Pancreas (tissue), 10 donors: Measurements from ENCODE around the gene SEC14L1. TPM values are rescaled to one million over a fixed set of nuclear protein-coding genes. Genes with fewer than 3 reads are reported as not detected.

Source experiments
- ATAC-seq, 4 donors: fragments of 200-7000 bp; cut with Tn5 transposase; one replicate each; pipeline versions ENCODE4 v1.8.0 to v1.9.1; 2020; ENCODE audit warnings: mild to moderate bottlenecking in 4 of 4, moderate library complexity in 4 of 4
- DNase-seq, 6 donors: peaks; one replicate each; pipeline ENCODE4 v3.0.0-alpha.2; 2020
- FAIRE-seq: peaks from 2 replicates; lab custom pipeline; 2012; peaks lifted over from hg19 to GRCh38; lab: Jason Lieb, UNC
- H3K27ac ChIP-seq, 4 donors: fragments of 200-600 bp; sonication (generic); 1 replicate in 3 of 4; 2 replicates in 1 of 4; pipeline versions ENCODE4 v1.5.0 to v1.8.0; 2020
- H3K27me3 ChIP-seq, 4 donors: fragments of 200-600 bp; one replicate each; pipeline ENCODE4 v1.8.0; 2021
- H3K36me3 ChIP-seq, 3 donors: fragments of 200-600 bp; sonication (generic) in 1 of 3; one replicate each; pipeline versions ENCODE4 v1.5.0 to v1.8.0; 2020 to 2021
- H3K4me1 ChIP-seq, 3 donors: fragments of 200-600 bp; one replicate each; pipeline ENCODE4 v1.8.0; 2021
- H3K4me3 ChIP-seq, 4 donors: fragments of 200-600 bp; sonication (generic) in 2 of 4; one replicate each; pipeline versions ENCODE4 v1.5.0 to v1.8.0; 2020 to 2021
- H3K9me3 ChIP-seq, 4 donors: fragments of 200-600 bp; one replicate each; pipeline ENCODE4 v1.8.0; 2021
- CTCF ChIP-seq, 4 donors: fragments of 200-600 bp; sonication (generic) in 3 of 4; IDR thresholded peaks; one replicate each; pipeline versions ENCODE4 v1.5.0 to v1.8.0; 2021; ENCODE audit warnings: antibody characterized with exemption in 4 of 4
- WGBS, 2 donors: extraction: QIAGEN DNeasy Blood & Tissue Kit; methylation state at CpG; one replicate each; pipeline ENCODE4 v1.1.7; 2013; 5-methylcytosine and 5-hydroxymethylcytosine counted together
- intact Hi-C, 3 donors: fragments of 100-400 bp; cut with DNase I; formaldehyde crosslinking; loops; one replicate each; pipeline versions ENCODE4 v1.11.1 to v1.14.2; 2022
- polyA plus RNA-seq, 2 donors: library from polyadenylated mRNA; stranded (reverse); fragments of 200-250 nt; gene quantifications; one replicate each; pipeline ENCODE4 v1.2.3, GENCODE V29; 2013
- total RNA-seq, 6 donors: library from RNA; stranded (reverse); fragmentation: NEBNext Ultra II Directional in 4 of 6; extraction: Animal tissue kit (Norgen Biotek cat#: 25700) in 4 of 6; gene quantifications; one replicate each; pipeline versions ENCODE4 v1.2.1 to v1.2.4, GENCODE V29; 2021 to 2023
- donor health status: healthy with polysubstance abuse.
- donor health status: DM: no; HTN: no; CAD: no; lungs with moderate emphysema.
- donor health status: DM: no; HTN: no; CAD: no.
- donor health status: control.
- donor health status: control.
- donor health status: Bipolar disorder and iron deficiency.
- donor health status: DM: yes; HTN: yes; CAD: no.
- donor health status: DM: no; HTN: no; CAD: no.
- donor health status: DM: no; HTN: no; CAD: no.
- donor health status: DM: yes; HTN: yes; CAD: no.

Gene SEC14L1
- total and polyA plus RNA-seq, 8 donors: 17.8 to 45.5 (median 31.8) TPM

GRCh38 chr17:77256710-77257109, 115.9 kb downstream of the SEC14L1 start:
- Histone ChIP-seq H3K4me1 (no peaks in the 10 kb centered on the region), H3K27ac (no peak overlapping the region), H3K27me3 (no peaks in the 10 kb centered on the region), H3K9me3 (no peaks in the 10 kb centered on the region), H3K36me3 (no peaks in the 10 kb centered on the region), H3K4me3 (no peak overlapping the region)
- DNase-seq (no peak), ATAC-seq (no peak), FAIRE-seq (no peak)
- WGBS, 2 donors: 62 to 75% methylated on average over 2 of the region's 2 CpGs
- TF ChIP-seq CTCF (IDR thresholded peaks at IDR 0.05): no peak
- intact Hi-C loops: no loop called here

GRCh38 chr17:77257169-77257568, 116.4 kb downstream of the SEC14L1 start:
- intact Hi-C loops: no loop called here
- DNase-seq (no peak), ATAC-seq (no peak), FAIRE-seq (no peak)
- no peaks in the 10 kb centered on the region for H3K4me1 ChIP-seq
- H3K4me3 ChIP-seq: no peak overlapping the region
- TF ChIP-seq CTCF (IDR thresholded peaks at IDR 0.05): no peak
- no peaks in the 10 kb centered on the region for H3K36me3 ChIP-seq
- no peak overlapping the region for H3K27ac ChIP-seq
- WGBS, 2 donors: 64 to 75% methylated on average over 1 of the region's 1 CpG
- no peaks in the 10 kb centered on the region for H3K9me3 ChIP-seq
- H3K27me3 ChIP-seq: no peaks in the 10 kb centered on the region

- WGBS, 2 donors: 65 to 76% methylated on average over 27 of the region's 27 CpGs
- TF ChIP-seq CTCF (IDR thresholded peaks at IDR 0.05): no peak
- intact Hi-C loops: no loop called here
- Histone ChIP-seq H3K4me3 (no peak overlapping the region), H3K9me3 (no peaks in the 10 kb centered on the region), H3K27ac (no peak overlapping the region), H3K27me3 (no peaks in the 10 kb centered on the region), H3K36me3 (no peaks in the 10 kb centered on the region), H3K4me1 (no peaks in the 10 kb centered on the region)
- no peak for ATAC-seq
- no peak for DNase-seq
- no peak for FAIRE-seq
Measured at GRCh38 chr17:77257596-77258458, 117.1 kb downstream of the SEC14L1 start.

- ATAC-seq (no peak), FAIRE-seq (no peak), DNase-seq (no peak)
- no peaks in the 10 kb centered on the region for H3K36me3 ChIP-seq
- no peaks in the 10 kb centered on the region for H3K27me3 ChIP-seq
- no peak overlapping the region for H3K27ac ChIP-seq
- WGBS, 2 donors: 70 to 80% methylated on average over 12 of the region's 12 CpGs
- H3K4me3 ChIP-seq: no peak overlapping the region
- H3K4me1 ChIP-seq: no peaks in the 10 kb centered on the region
- no peak for TF ChIP-seq CTCF (IDR thresholded peaks at IDR 0.05)
- H3K9me3 ChIP-seq: no peaks in the 10 kb centered on the region
- intact Hi-C loops: no loop called here
Measured at GRCh38 chr17:77258638-77259037, 117.9 kb downstream of the SEC14L1 start.

- Histone ChIP-seq H3K4me1 (no peaks in the 10 kb centered on the region), H3K36me3 (no peaks in the 10 kb centered on the region), H3K9me3 (no peaks in the 10 kb centered on the region), H3K27ac (no peak overlapping the region), H3K27me3 (no peaks in the 10 kb centered on the region), H3K4me3 (no peak overlapping the region)
- ATAC-seq (no peak), FAIRE-seq (no peak), DNase-seq (peak in 1 of 6 donors; percentile 21)
- no peak for TF ChIP-seq CTCF (IDR thresholded peaks at IDR 0.05)
- 41 to 42% methylated on average over 22 of the region's 22 CpGs for WGBS, 2 donors
- intact Hi-C loops: no loop called here
Measured at GRCh38 chr17:77264617-77265230, 124.0 kb downstream of the SEC14L1 start.
